SK-N-MC (cell line): ENCODE results near the gene LGALS3BP.

Source experiments
- DNase-seq: peaks from one replicate; pipeline ENCODE4 v3.0.0-alpha.2; 2011; ENCODE audit warnings: low read depth, low spot score
- H3K27ac ChIP-seq: fragments of 200-600 bp; sonication (generic); 2 replicates; pipeline ENCODE4 v1.5.1; 2016; ENCODE audit warnings: mixed run types
- H3K36me3 ChIP-seq: fragments of 200-600 bp; sonication (generic); 2 replicates; pipeline ENCODE4 v1.6.1; 2017; ENCODE audit warnings: antibody characterized with exemption, low read length, mixed read lengths; ENCODE audit not compliant: insufficient read depth
- H3K4me3 ChIP-seq: fragments of 200-600 bp; sonication (generic); 2 replicates; pipeline ENCODE4 v1.5.1; 2016
- H3K9ac ChIP-seq: fragments of 200-600 bp; sonication (generic); 2 replicates; pipeline ENCODE4 v1.8.0; 2017; ENCODE audit warnings: mixed run types, mixed read lengths; ENCODE audit not compliant: insufficient read length
- H3K9me3 ChIP-seq: fragments of 200-600 bp; sonication (generic); 2 replicates; pipeline ENCODE4 v1.6.1; 2017; ENCODE audit warnings: low read depth, mild to moderate bottlenecking, antibody characterized with exemption, low read length, moderate library complexity, mixed read lengths
- EZH2 ChIP-seq: fragments of 200-600 bp; sonication (generic); IDR thresholded peaks from one replicate; pipeline ENCODE4 v1.6.1; 2017; ENCODE audit warnings: antibody characterized with exemption
- FOXP2 ChIP-seq: optimal IDR thresholded peaks from 2 replicates; pipeline ENCODE3; 2011; ENCODE audit warnings: mild to moderate bottlenecking, moderate library complexity; ENCODE audit not compliant: insufficient read depth; ENCODE audit errors: extremely low read length, control extremely low read depth
- POLR2AphosphoS5 ChIP-seq: IDR thresholded peaks from 2 replicates; pipeline ENCODE4 v1.6.1; 2012; ENCODE audit warnings: mild to moderate bottlenecking, low read depth, low read length, borderline replicate concordance

The LGALS3BP gene

DNA sequence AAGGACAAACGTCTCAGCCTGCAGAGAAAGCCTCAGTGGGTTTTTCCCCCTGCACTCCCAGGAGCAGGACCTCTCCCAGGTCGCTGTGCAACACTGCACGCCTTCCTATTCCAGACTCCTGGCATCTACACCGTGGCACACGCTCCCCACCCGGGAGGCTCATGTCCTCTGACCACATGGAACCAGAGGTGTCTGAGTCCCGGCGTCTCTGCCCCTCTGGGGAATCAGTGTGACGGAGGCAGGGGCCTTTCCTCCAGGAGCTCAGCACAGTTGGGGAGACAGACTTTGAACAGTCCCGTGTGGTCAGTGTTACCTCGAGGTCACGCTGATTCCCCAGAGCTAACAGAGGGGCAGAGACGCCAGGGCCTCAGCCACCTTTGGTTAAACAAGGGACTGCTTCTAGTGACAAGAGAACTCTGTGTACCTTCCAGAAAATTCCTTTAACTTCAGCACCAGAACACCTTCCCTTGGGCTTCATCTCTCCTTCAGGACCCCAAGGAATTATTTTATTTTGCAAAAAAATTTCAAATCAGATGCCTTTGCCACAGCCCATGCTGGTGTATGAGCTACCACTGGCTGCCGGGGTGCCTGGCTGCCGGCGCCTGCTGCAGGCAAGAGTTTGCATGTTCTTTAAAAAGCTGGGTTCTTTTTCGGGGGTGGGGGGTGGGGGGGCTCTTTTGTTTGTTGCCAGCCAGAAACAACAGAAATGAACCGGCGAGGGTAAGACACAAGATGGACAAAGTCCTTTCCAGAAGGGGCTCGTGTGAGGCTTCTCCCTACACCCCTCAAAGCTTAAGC is 23.3 kb upstream of the LGALS3BP start:
- no peaks in the 10 kb centered on the region for H3K9me3 ChIP-seq
- TF ChIP-seq EZH2 (no peak), FOXP2 (no peak), POLR2AphosphoS5 (no peak)
- H3K4me3 ChIP-seq, result no peak overlapping the region
- no peak overlapping the region for H3K9ac ChIP-seq
- no peak overlapping the region for H3K27ac ChIP-seq
- H3K36me3 ChIP-seq, result peaks cover 18% of the 10 kb centered on the region; the same call in 1 of the 2 replicates
- no peak for DNase-seq

DNA sequence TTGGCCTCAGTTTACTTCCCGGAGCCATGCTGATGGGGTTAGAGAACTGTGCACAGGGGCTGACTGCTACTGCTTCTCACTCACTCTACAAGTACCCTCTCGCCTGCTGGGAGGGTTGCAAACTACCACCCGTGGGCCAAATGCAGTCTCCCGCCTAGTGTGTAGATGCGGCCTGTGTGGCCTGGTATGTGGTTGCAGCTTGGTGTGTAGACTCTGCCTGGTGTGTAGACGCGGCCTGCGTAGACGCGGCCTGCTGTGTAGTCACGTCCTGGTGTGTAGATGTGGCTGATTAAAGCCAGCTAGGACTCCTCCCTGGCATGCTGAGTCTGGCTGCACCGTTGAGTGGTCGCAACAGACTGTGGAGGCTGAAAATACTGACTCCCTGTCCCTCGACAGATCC is 22.6 kb upstream of the LGALS3BP start:
- Histone ChIP-seq H3K4me3 (no peak overlapping the region), H3K27ac (0 out of 2 replicates have a peak overlapping the region, but pooled peaks have one; percentile 25), H3K36me3 (peaks cover 18% of the 10 kb centered on the region; the same call in 1 of the 2 replicates), H3K9me3 (no peaks in the 10 kb centered on the region), H3K9ac (no peak overlapping the region)
- DNase-seq, result no peak
- TF ChIP-seq EZH2, result no peak
- no peak for TF ChIP-seq FOXP2
- TF ChIP-seq POLR2AphosphoS5, result no peak

DNA sequence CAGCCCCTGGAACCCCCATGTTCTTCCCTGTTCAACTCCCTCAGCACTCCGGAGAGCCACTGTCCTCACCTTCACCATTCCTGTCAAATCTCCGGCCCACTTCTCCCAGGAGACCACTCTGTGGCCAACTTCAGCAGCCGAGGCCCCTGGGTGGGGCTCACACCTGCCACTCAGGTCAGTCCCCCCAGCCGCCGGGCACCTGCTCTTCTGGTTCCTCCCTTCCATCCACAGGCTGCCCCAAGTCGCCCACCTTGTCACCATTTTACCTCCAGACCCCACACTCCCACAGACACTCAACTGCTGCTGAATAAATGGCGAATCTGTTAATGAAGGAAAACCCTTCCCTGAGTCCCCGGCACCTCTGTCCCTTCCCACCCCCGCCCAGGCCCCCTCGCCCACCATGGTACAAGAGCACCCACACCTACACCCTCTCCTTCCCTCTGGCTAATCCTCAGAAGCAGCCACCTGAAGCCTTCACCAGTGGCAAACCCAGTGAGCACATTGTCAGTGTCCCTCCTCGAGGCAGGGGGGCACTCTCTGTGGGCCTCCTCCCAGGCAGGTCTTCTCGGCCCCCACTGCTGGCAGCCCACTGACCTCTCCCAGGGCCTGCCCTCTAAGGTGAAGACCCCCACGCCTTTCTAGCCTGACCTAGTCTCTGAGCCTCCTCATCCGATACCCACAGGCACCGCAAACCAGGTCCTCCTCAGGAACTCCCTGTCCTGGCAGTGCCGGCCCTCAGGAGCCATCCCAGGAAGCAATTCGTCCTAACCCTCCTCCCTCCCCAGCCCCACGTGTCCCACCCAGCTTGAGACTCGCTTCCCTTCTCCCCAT is 21.7 kb upstream of the LGALS3BP start:
- peaks cover 25% of the 10 kb centered on the region; the same call in 1 of the 2 replicates for H3K36me3 ChIP-seq
- no peak overlapping the region for H3K4me3 ChIP-seq
- H3K9ac ChIP-seq, result no peak overlapping the region
- no peaks in the 10 kb centered on the region for H3K9me3 ChIP-seq
- TF ChIP-seq POLR2AphosphoS5 (no peak), FOXP2 (no peak), EZH2 (no peak)
- no peak for DNase-seq
- H3K27ac ChIP-seq, result no peak overlapping the region

DNA sequence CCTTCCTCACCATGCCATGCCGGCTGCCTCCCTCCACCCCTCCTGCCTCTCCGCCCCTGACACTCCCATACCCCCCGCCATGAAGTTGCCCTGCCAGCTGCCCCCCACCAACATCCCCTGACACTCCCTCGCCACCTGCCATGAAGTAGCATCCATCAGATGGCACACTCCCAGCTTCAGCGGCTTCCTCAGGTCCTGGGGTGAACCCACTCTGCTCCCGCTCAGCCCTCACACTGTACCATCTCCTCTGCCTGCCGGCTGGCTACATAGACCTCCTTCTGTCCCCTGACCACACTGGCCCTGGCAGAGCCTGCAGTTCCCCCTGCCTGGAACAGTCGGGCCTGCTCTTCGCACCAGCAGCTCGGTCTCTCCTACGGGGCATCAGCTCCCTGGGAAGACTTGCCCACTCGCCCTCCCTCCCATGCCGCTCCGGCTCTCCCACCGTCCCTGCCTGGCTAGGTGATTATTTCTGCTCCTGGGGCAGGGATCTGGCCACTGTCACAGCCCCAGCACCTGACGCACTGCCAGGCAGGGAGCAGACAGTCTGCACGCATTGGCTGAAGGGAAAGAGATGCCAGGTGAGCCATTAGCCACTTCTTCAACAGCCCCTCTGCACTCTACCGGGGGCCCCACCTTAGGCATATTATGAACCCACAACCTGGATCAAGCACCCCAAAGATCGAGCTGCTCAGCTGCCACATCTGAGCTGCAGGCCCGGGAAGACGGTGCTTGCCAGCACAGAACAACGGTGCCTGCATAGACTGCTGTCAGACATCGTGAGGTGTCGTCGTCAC is 20.9 kb upstream of the LGALS3BP start:
- peaks cover 29% of the 10 kb centered on the region; the same call in 1 of the 2 replicates for H3K36me3 ChIP-seq
- no peak overlapping the region for H3K27ac ChIP-seq
- H3K9me3 ChIP-seq, result no peaks in the 10 kb centered on the region
- no peak overlapping the region for H3K9ac ChIP-seq
- DNase-seq, result no peak
- TF ChIP-seq FOXP2 (no peak), POLR2AphosphoS5 (no peak), EZH2 (no peak)
- H3K4me3 ChIP-seq, result no peak overlapping the region

DNA sequence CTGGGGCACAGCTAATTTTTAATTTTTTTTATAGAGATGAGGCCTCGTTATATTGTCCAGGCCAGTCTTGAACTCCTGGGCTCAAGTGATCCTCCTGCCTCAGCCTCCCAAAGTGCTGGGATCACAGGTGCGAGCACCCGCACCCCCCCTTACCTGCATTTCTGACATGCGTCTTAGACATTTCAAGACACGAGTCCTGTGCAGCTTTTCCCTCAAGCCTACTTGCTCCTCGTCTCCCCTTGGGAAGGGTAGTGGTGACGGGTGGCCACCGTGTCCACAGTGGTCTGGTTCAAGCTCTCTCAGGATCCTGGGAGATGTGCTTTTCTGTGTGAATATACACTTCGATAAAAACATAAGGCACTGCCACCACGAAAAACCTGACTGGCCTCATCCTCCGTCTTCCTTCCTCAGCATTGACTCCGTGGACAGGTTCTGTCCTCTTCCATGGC is 20.2 kb upstream of the LGALS3BP start:
- no peak for DNase-seq
- H3K9me3 ChIP-seq, result no peaks in the 10 kb centered on the region
- no peak overlapping the region for H3K27ac ChIP-seq
- no peak overlapping the region for H3K9ac ChIP-seq
- peaks cover 29% of the 10 kb centered on the region; the same call in 1 of the 2 replicates for H3K36me3 ChIP-seq
- TF ChIP-seq FOXP2 (no peak), EZH2 (no peak), POLR2AphosphoS5 (no peak)
- no peak overlapping the region for H3K4me3 ChIP-seq

DNA sequence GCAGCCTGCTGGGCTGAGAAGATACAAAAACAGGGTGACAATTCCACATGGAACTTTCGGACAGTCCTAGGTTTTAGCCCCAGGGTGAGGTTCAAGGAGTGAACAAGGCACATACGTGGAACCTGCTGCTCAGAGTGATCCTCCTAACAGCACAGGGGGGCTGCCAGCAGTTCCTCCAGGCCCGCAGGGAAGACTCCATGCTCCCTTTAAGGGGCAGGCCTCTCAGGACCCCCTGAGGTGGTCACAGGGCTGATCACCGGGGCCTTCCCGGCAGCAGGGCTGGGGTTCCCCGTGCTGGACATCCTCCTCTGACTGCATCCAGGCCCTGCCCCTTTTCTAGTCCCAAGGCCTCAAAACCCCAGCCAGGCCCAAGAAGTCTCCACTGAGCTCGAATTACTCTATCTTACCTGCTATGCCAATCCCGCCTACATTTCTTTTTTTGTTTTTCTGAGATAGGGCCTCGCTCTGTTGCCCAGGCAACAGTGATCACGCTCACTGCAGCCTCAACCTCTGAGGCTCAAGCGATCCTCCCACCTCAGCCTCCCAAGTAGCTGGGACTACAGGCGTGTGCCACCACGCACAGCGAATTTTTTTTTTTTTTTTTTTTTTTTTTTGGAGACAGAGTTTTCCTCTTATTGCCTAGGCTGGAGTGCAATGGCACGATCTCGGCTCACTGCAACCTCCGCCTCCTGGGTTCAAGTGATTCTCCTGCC is 19.5 kb upstream of the LGALS3BP start:
- Histone ChIP-seq H3K9me3 (no peaks in the 10 kb centered on the region), H3K36me3 (peaks cover 29% of the 10 kb centered on the region; the same call in 1 of the 2 replicates), H3K27ac (no peak overlapping the region), H3K4me3 (no peak overlapping the region), H3K9ac (no peak overlapping the region)
- no peak for TF ChIP-seq POLR2AphosphoS5
- no peak for TF ChIP-seq EZH2
- no peak for TF ChIP-seq FOXP2
- DNase-seq, result no peak

DNA sequence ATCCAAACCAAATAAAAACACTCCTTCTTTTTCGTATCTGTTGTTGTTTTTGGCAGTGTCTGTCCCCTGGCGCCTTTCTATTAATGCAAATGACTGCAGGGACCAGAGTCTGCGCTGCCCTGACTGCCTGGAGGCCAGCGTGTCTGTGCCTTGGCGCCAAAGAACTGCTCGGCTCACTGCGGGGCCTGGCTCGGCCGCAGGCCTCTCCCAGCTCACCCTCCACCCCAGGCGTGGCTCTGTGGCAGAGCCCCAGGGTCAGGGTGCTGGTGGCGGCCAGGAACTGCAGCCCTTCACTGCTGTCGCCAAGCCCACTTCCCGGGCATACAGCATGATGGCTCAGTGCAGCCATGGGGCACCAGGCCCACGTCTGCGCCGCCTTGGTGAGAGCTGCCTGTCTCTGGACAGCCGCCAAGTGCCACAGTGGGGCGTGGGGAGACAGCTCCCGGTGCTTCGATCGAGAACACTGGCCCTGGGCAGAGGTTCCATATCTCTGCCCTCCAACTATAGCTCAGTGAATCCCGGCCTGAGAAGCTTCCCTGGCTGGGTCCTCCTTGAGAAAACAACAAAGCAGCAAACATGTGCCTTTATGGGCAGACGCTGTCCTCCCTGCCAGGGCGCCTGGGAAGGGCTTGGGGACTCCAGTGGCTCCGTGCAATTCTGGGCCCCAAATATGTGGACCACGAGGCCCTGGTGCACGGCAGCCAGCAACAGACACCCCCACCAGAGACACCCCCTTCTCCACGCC is 18.8 kb upstream of the LGALS3BP start:
- DNase-seq, result no peak
- Histone ChIP-seq H3K9me3 (no peaks in the 10 kb centered on the region), H3K4me3 (no peak overlapping the region), H3K9ac (no peak overlapping the region), H3K27ac (no peak overlapping the region), H3K36me3 (peaks cover 29% of the 10 kb centered on the region; the same call in 1 of the 2 replicates)
- TF ChIP-seq EZH2 (no peak), POLR2AphosphoS5 (no peak), FOXP2 (no peak)
